DOHH2 (cell line): Measurements from ENCODE around the gene TPRA1.

Experiments
- H3F3A ChIP-seq: fragments of 200-600 bp; sonication (generic), shearing (Covaris generic); 2 replicates; pipeline ENCODE4 v1.6.0; 2016; ENCODE audit warnings: antibody characterized with exemption, mild to moderate bottlenecking; ENCODE audit not compliant: control insufficient read depth, insufficient read depth
- H3K27ac ChIP-seq: fragments of 200-600 bp; sonication (generic); 2 replicates; pipeline ENCODE4 v1.5.1; 2014; ENCODE audit warnings: low read depth, mild to moderate bottlenecking, low read length, moderate library complexity
- H3K27me3 ChIP-seq: fragments of 200-600 bp; sonication (generic); 2 replicates; pipeline ENCODE4 v1.6.1; 2014; ENCODE audit warnings: mild to moderate bottlenecking, low read length, mixed read lengths; ENCODE audit not compliant: control insufficient read depth
- H3K36me3 ChIP-seq: fragments of 200-600 bp; sonication (generic); 2 replicates; pipeline ENCODE4 v1.6.1; 2014; ENCODE audit warnings: mild to moderate bottlenecking, low read length, moderate library complexity, mixed read lengths; ENCODE audit not compliant: control insufficient read depth
- H3K4me1 ChIP-seq: fragments of 200-600 bp; sonication (generic); 2 replicates; pipeline ENCODE4 v1.6.1; 2014; ENCODE audit warnings: mild to moderate bottlenecking, low read length, mixed read lengths; ENCODE audit not compliant: control insufficient read depth
- H3K4me2 ChIP-seq: fragments of 200-600 bp; sonication (generic); 2 replicates; pipeline ENCODE4 v1.6.0; 2014; ENCODE audit warnings: mild to moderate bottlenecking, low read length, moderate library complexity
- H3K4me3 ChIP-seq: fragments of 200-600 bp; sonication (generic); 2 replicates; pipeline ENCODE4 v1.5.1; 2014; ENCODE audit warnings: mild to moderate bottlenecking, low read length, mixed read lengths
- H3K79me2 ChIP-seq: fragments of 200-600 bp; sonication (generic); 2 replicates; pipeline ENCODE4 v1.6.1; 2014; ENCODE audit warnings: mild to moderate bottlenecking, low read length, mixed read lengths; ENCODE audit not compliant: control insufficient read depth
- H3K9me2 ChIP-seq: fragments of 200-600 bp; sonication (generic); replicated peaks from 2 replicates; pipeline ENCODE4 v1.6.1; 2014; ENCODE audit warnings: mild to moderate bottlenecking, low read length, mixed read lengths; ENCODE audit not compliant: control insufficient read depth
- H3K9me3 ChIP-seq: fragments of 200-600 bp; sonication (generic); 2 replicates; pipeline ENCODE4 v1.6.1; 2014; ENCODE audit warnings: antibody characterized with exemption, low read length, mixed read lengths; ENCODE audit not compliant: control insufficient read depth, insufficient read depth
- H4K20me1 ChIP-seq: fragments of 200-600 bp; sonication (generic); 2 replicates; pipeline ENCODE4 v1.6.0; 2014; ENCODE audit warnings: low read depth, mild to moderate bottlenecking, antibody characterized with exemption, low read length, moderate library complexity; ENCODE audit not compliant: control insufficient read depth, insufficient read depth
- EZH2phosphoT487 ChIP-seq: fragments of 200-600 bp; sonication (generic); IDR thresholded peaks from 2 replicates; pipeline ENCODE4 v1.6.1; 2017; ENCODE audit warnings: borderline replicate concordance, mild to moderate bottlenecking, antibody characterized with exemption, low read length, moderate library complexity, mixed read lengths
- TF ChIP-seq, protein P1 (sequence below): fragments of 200-600 bp; sonication (generic); IDR thresholded peaks from one replicate; pipeline ENCODE4 v1.5.1; 2014; ENCODE audit warnings: antibody characterized with exemption, mild to moderate bottlenecking, low read depth, low read length; ENCODE audit not compliant: poor library complexity, severe bottlenecking

Gene TPRA1

DNA sequence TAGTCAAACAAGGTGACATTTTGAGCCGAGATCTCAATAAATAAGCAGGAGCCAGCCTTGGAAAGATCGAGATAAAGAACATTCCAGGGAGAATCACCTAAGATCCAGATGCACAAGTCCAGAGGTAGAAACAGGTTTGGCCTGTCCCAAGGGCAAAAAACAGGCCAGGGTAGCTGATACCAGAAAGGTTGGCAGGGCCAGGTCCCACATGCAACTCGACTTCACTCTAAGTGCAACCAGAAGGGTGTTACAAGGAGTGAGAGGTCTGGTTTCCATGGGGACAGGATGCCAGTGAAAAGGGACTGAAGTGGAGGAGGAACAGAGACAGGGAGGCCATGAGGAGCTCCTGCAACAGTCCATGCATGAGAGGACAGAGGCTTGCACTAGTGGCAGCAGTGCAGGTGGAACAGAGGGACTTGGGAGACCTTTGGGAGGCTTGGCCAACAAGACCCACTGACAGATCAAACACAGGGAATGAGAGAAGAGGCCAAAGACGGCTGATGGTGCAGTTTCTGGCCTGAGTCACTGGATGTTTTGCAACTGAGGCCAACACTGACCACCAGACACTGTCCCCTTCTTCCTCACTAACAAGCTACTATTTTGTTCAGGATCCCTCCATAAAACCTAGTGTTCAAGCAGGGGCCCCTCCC is 5.2 kb downstream of the TPRA1 start:
- H3K27ac ChIP-seq: no peak overlapping the region
- H3F3A ChIP-seq: no peaks in the 10 kb centered on the region
- H3K4me1 ChIP-seq: peaks cover 12% of the 10 kb centered on the region
- H4K20me1 ChIP-seq: peaks cover 5% of the 10 kb centered on the region; the same call in 1 of the 2 replicates
- no peaks in the 10 kb centered on the region for H3K9me3 ChIP-seq
- peaks cover 8% of the 10 kb centered on the region for H3K36me3 ChIP-seq
- H3K4me3 ChIP-seq: no peak overlapping the region
- H3K4me2 ChIP-seq: no peak overlapping the region
- H3K9me2 ChIP-seq: no peaks in the 10 kb centered on the region
- peaks cover 82% of the 10 kb centered on the region for H3K79me2 ChIP-seq
- no peaks in the 10 kb centered on the region for H3K27me3 ChIP-seq
- TF ChIP-seq EZH2phosphoT487: no peak
- TF ChIP-seq, protein P1, sequence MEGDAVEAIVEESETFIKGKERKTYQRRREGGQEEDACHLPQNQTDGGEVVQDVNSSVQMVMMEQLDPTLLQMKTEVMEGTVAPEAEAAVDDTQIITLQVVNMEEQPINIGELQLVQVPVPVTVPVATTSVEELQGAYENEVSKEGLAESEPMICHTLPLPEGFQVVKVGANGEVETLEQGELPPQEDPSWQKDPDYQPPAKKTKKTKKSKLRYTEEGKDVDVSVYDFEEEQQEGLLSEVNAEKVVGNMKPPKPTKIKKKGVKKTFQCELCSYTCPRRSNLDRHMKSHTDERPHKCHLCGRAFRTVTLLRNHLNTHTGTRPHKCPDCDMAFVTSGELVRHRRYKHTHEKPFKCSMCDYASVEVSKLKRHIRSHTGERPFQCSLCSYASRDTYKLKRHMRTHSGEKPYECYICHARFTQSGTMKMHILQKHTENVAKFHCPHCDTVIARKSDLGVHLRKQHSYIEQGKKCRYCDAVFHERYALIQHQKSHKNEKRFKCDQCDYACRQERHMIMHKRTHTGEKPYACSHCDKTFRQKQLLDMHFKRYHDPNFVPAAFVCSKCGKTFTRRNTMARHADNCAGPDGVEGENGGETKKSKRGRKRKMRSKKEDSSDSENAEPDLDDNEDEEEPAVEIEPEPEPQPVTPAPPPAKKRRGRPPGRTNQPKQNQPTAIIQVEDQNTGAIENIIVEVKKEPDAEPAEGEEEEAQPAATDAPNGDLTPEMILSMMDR: no peak

DNA sequence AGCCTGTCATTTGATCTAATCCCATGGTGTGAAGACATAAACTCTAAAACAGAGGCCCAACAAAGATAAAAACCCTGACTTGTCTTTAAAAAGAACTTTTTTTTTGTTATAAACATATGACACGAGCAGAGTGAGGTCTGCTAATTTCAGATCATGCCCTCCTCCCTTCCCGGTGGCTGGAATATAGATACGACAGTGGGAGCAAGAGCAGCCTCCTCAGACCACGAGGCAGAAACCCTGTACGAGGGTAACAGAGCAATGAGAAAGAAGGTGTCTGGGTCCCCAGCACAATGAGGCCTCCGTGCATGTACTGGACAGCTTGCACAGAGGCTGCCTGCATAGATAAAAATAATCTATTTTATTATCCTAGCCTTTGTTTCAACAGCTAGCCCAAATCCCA is 5.8 kb downstream of the TPRA1 start:
- H3K9me3 ChIP-seq: no peaks in the 10 kb centered on the region
- no peaks in the 10 kb centered on the region for H3F3A ChIP-seq
- no peaks in the 10 kb centered on the region for H3K9me2 ChIP-seq
- H3K27ac ChIP-seq: no peak overlapping the region
- peaks cover 12% of the 10 kb centered on the region for H3K4me1 ChIP-seq
- H3K36me3 ChIP-seq: peaks cover 8% of the 10 kb centered on the region
- no peaks in the 10 kb centered on the region for H3K27me3 ChIP-seq
- H3K4me3 ChIP-seq: no peak overlapping the region
- H3K79me2 ChIP-seq: peaks cover 78% of the 10 kb centered on the region
- TF ChIP-seq EZH2phosphoT487: no peak
- TF ChIP-seq, protein P1: no peak
- H3K4me2 ChIP-seq: no peak overlapping the region
- peaks cover 5% of the 10 kb centered on the region; the same call in 1 of the 2 replicates for H4K20me1 ChIP-seq

DNA sequence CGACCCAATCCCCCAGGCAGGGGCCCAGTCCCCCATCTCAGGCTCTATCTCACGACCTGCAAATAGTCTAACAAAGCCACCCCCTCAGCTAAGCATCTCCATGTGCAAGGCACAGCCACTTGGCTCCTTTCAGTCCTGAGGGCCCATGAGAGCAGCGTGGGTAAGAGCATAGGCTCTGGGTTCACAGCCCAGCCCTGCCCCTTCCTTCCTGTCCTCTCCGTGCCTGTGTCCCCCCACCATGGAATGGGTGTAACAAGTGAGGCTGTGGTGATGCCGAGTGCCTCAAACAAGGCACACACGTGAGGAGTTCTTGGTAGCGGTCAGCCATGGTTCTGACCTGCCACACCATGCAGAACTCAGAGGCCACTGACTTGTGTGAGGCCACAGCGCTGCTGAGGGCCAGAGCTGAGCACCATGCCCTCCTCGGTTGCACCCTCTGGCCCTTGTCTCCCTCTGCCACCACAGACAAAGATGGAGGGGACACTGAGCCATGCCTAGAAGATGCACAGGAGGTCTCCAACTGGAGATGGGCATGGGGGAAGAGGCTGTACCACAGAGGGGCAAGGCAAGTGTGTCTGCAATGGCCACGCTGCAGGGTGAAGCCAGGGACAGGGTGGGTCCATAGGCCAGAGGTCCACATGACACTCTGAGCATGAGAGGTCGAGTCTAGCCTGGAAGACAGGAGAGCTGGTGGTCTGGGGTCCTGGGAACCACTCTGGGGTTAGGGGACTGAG is 10.0 kb downstream of the TPRA1 start:
- Histone ChIP-seq H3F3A (no peaks in the 10 kb centered on the region), H3K79me2 (peaks cover 40% of the 10 kb centered on the region), H3K9me3 (no peaks in the 10 kb centered on the region), H3K36me3 (peaks cover 3% of the 10 kb centered on the region), H3K4me2 (no peak overlapping the region), H4K20me1 (0 out of 2 replicates have a peak, but pooled peaks cover 5% of the 10 kb centered on the region), H3K9me2 (no peaks in the 10 kb centered on the region), H3K4me1 (no peaks in the 10 kb centered on the region), H3K27me3 (no peaks in the 10 kb centered on the region), H3K27ac (no peak overlapping the region), H3K4me3 (no peak overlapping the region)
- TF ChIP-seq, protein P1: no peak
- TF ChIP-seq EZH2phosphoT487: no peak
